DMS153 treated with DMSO at 0.1 percent for 48 hours (cell line): ENCODE measurements around the gene CLNK.
"Not testable (repeated sequence)": the region's sequence is repeated elsewhere in the genome, so short reads cannot be mapped to it uniquely, and the experiment has no call there.

Experiments used
- DNase-seq: peaks from one replicate; lab custom pipeline; 2025; ENCODE audit not compliant: unreplicated experiment; lab: John Stamatoyannopoulos, UW

CLNK gene

DNA sequence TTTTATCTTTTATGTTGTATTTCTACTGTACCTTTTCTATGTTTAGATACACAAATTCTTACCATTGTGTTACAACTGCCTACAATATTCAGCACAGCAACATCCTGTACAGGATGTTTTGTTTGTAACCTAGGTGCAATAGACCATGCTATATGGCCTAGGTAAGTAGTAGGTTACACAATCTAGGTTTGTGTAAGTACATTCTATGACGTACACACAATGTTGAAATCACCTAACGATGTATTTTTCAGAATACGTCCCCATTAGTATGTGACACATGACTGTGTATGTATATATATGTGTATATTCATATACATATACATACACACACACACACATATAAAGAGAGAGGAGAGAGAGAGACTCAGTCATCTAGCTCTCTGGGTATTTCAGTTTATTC, 103.5 kb downstream of the CLNK start:
- DNase-seq, result no peak

DNA sequence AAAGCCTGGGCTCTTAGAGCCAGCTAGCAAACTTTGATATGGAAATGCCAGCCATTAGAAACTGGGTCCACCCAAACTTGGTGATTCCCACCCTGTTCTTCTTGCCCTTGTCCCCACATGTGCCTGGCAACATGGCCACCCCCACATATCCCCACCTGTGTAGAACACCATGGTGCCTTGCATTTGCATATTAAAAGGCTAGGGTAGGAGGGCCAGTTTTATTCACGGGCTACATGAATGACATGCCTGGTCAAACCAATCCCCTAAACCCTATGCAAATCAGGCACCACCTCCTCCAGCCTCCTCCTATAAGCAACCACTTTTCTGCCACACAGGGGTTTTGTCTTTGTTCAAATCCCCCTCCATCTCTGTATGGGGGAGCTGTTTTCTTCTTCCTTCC, 104.9 kb downstream of the CLNK start:
- no peak for DNase-seq

DNA sequence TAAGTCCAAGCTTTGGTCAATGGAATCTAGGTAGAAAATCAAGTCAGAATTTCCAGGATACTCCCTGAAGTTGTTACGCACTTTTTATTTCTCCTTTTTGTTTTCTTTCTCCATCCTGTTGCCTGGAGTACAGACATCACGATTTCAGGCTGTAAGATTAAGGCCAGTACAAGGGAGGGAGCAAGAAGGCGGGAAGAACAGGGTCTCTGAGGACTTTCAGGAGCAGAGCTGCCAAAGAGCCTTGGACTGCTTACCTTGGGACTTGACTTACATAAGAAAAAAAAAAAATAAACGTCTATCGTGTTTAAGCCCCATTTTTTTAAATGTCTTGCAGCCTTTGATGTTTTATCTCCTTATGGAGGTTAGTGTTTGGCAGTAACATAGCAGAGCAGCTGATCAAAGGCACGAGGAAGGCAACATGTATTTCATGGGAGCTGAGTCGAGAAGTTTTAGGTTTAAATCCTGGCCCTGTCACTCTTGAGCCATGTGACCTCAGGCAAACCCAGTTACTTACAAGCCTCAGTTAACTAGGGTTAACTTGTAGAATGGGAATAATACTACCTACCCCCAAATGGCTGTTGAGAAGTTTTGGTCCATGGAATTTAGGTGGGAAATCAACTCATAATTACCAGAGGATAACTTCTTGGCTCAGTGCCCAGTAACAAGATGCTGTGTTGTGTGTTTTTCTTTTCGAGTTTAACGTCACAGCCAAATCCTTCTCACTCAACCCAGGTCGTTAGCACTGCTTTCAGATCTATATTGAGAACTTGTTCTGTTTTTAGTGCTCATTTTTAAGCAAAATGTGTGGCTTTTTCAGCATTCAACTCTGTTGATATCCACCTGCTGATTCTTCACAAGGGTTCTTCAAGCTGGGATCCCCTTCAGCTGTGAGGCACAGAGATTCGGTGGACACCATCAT, 106.8 kb downstream of the CLNK start:
- DNase-seq, result no peak

DNA sequence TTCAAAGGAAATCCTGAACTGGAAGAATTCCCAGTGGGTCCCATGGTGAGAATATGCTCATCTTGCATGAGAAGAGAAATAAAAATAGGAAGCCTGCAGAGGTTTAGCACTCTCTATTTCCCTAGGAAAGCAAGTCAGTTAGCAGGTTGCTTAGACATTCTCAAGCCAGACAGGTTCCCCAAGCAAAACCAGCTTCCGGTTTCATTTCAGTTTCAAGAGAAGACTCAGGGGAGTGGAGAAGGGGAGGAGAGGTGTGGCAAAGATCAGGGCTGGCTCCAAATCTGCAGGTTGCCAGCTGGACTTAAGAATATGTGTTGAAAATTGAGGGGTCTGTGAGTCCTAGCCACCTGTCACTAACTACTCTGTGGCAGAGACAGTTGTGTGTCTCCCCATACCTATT, 107.5 kb downstream of the CLNK start:
- DNase-seq, result no peak

DNA sequence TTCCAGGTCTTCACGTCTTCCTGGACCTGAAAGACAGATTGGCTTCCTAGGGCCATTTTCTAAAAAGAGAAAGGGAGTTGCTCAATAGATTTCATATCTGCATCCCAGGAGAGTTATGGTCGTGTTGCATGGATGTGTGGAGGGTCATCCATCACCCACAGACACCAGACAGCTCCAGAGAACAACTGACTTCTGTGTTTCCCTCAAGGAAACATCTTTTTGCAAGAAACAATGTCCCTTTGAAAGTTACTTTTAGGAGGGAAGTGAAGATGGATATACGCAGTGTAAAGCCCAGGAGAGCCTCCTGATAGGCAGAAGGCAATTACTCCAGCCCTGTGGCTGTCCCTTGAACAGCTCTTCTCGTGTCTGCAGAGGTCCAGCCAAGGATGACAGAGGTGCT, 108.3 kb downstream of the CLNK start:
- DNase-seq, result no peak

DNA sequence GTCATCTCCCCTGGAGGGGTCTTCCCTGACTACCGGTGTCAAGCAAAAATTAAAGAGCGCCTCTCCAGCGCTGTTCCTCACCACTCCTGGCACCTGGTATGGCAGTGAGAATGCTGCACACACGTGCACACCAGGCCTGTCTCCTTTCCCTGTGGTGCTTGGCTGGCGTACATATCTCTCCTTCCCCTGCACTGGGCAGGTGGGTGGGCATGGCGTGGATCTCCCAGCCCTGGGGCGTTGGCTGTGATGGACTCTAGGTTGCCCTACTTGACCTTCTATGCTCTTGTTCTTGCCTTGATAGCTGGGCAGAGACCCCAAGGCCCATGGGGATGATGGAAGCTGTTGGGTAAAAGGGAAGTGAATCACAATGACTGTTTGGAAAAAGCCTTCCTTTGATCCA, 109.2 kb downstream of the CLNK start:
- no peak for DNase-seq

DNA sequence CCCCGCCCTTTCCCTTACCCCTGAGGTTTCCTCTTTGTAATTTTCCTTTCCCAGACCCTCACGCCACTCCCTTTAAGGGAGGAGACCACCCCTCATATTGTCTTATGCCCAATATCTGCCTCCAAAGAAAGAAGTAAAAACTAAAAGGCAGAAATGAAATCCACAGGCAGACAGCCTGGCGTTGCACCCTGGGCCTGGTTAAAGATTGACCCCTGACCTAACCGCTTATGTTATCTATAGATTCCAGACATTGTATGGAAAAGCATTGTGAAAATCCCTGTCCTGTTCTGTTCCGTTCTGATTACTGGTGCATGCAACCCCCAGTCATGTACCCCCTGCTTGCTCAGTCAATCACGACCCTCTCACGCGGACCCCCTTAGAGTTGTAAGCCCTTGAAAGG, 110.0 kb downstream of the CLNK start:
- DNase-seq, result not testable (repeated sequence)

DNA sequence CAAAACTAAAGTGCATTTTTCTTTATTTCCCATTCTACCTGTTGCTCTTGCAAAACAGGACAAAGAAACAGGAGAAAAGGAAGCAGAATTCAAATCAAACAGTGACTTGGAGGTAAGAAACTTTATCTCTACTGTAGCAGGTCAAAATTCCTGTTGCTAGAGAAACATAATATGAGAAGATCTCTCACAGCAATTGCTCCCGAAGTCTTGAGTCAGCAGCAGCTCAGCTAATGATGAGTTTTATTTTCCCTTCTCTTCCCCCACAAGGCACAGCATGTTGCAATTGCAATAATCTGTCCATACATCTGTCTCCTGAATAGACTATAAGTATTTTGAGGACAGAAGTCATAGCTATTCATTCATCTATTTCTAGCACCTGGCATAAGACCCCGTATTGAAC, 112.7 kb downstream of the CLNK start:
- no peak for DNase-seq

DNA sequence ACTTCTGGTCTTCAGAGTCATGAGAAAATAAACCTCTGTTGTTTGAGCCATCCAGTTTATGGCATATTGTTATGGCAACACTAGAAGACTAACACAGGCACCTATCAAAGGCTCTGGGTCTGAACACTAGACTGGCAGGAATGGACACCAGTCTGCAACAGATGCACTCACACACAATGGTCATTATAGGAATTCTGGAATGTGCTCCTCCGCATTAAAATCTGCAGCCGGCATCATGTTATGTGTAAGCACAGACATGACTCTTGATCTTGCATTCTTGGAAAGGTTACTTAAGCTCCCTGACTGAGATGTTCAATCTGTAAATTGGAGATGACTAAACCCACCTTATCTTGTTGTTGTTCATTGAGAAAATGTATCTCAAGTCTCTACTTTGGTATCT, 115.1 kb downstream of the CLNK start:
- no peak for DNase-seq

DNA sequence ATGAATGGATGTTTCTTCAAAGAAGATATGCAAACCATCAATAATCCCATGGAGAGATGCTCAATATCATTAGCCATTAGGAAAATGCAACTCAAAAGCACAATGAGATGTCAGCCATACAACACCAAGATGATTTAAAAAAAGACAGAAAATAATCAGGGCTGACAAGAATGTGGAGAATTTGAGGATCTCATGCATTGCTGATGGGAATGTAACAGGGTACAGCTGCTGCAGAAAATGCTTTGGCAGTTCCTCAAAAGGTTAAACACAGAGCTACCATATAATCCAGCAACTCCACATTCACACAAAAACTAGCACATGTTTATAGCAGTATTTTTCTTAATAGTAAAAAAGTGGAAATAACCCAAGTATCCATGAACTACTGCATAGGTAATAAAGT, 116.8 kb downstream of the CLNK start:
- no peak for DNase-seq

DNA sequence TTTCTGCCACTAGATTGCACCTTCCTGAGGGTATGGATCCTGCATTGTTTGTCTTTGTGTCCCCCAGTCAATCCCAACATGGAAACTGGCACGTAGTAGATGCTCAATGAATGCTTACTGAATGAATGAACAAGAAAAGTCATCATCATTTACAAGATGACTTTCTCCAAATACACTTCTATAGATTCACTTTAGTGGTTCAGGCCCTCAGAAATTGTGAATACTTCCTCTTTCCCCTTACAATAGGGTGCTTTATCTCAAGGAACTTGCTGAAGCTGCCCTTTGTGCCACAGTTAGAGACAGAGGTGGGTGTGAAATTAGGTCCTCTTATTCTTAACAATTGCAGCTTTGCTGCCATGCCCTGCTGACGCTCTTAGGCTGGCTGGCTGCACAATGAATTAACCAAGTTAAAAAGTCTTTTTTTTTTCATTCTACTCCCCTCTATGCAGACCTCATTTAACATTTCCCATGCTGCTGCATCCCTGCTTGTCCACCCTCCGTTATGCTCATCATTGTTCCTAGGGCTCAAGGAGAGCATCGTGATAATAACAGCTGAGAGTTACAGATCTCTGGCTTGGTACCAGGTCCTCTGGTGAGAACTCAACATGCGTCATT, 119.3 kb downstream of the CLNK start:
- DNase-seq, result no peak

DNA sequence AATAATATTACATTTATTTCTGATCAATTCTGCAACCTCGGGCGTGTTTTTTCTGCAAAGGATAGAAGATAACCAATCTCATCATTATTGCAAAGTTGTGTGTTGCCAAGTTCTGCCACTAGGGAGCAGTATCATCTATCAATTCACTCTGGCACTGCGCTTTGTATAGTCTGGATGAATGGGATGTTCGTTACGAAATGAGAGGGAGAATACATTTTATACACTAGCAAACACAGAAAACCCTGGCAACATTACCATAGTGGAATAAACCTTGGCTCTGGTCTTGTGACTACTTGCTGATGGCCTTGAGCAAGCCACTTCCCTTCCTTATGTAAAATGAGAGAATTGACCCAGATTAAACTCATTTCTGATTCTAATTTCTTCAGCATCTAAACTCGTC, 129.9 kb downstream of the CLNK start:
- DNase-seq, result peak; percentile 27

DNA sequence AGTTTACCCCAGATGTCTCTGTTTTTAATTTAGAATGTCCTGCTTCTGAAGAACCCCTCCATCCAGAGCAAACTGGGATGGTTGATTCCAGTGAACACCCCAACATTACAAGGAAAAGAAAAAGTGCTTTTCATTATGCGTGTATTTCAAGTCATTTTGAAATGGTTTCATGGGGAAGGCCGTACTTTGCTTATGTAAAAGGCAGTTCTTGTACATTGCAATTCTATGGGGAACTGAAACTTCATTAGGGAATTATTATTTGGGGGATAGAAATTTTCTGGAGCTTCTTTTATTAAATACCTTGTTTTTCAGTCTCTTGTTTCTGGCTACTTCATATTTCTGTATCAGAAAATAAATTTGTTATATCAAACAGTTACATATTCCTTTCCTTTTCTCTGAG, 130.4 kb downstream of the CLNK start:
- no peak for DNase-seq

DNA sequence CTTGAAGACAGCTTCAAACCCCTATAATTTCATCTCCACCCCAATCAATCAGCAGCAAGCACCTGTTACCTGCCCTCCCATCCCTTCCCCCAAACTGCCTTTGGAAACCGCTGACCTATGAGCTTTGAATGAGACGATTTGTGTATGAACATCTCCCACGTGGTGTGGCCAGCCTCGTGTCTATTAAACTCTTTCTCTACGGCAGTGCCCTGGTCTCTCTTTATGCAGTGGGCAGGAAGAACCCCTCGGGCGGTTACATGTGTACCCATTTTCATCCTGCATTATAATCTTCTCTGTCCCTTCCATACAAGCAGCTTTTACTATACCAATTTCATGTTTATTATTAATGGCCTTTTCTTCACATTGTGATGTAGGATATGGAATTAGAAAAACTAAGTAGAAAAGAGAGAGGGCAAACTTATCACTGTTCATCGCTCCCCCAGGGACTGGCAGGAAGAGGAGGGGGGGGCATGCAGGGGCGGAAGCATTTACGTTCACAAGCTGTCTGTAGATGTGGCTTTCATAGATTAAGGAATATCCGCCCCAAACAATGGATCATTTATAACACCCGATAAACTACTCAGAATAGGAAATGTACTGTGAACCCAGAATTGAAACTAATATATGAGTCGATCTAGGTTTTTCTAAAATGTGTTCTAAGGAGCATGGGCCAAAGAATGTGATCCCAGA, 131.8 kb downstream of the CLNK start:
- no peak for DNase-seq

DNA sequence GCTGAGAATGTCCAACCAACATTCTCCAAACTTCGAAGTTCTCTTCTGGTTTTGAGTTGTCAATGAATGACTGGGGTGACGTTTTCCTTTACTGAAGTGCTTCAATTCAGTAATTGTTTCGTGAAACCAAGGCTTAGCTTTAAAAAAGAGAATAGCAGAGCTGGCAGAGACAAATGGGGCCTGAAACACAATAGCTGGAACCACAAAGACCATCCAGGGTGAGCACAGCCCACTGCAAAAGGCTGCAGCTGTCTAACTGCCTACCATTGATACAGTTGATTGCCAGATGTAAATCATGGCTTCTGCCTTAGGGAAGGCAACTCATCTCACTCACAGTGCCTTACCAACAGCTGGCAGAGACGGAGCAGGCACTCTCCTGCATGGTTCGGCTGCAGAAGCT, 148.7 kb downstream of the CLNK start:
- no peak for DNase-seq

DNA sequence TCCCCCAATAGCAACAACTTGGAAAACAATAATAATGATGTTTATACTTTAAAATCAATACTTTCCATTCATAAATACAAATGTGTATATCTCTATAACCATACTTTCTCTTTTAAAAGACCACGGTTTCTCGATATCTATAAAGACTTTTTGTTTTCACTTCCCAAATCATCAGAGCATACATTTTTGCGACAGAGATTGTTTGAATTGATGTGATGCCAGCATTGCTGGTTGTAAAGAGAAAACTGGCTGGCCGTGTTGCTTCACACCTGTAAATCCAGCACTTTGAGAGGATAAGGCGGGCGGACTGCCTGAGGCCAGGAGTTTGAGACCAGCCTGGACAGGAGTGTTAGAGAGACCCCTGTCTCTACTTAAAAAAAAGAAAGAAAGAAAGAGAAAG, 149.7 kb downstream of the CLNK start:
- no peak for DNase-seq

DNA sequence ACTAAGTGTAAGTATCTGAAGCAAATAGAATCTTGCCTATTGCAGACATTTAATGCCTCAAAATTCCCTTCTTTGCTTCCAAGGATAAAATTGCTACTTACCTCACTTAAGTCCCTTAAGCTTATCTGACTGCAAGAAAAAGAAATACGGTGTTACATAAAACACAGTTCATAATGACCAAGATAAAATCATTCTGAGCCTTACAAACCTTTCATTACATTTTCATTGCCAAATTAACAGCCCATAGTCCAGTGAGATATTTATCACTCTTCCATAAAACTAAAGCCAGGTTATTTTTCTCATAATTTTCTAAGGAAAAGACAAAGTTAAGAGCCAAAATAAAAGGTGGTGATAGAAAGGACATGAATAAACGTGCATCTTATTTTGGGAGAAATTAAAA, 152.4 kb downstream of the CLNK start:
- no peak for DNase-seq

DNA sequence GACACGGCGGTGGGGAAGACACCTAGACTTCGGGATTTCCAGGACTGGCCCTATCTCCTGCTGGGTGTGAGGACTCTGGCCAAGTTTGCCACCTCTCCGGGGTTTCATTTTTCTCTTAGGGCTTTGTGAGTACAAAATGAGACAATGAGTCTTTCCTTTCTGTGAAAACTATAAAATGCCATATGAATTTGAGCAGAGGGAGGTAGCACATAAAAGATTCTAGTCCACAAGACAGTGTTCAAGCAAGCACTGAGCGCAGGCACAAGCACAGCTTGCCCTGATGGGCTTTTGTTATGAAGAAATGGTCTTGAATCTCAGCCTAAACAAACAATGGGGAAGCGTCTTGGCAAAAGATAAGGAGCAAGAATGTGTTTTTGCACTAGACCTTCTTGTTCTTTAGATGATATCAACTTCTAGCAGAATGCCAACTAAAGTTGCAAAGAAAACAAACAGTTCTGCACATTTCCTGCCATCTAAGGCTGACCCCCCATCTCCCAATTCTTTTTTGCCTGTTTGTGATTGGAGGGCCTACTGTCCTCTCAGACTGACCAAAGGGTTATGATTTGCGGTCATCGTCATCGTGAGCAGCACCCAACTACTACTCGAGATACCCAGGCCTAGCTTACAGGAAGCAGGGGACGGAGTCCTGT, 154.3 kb downstream of the CLNK start:
- DNase-seq, result no peak

DNA sequence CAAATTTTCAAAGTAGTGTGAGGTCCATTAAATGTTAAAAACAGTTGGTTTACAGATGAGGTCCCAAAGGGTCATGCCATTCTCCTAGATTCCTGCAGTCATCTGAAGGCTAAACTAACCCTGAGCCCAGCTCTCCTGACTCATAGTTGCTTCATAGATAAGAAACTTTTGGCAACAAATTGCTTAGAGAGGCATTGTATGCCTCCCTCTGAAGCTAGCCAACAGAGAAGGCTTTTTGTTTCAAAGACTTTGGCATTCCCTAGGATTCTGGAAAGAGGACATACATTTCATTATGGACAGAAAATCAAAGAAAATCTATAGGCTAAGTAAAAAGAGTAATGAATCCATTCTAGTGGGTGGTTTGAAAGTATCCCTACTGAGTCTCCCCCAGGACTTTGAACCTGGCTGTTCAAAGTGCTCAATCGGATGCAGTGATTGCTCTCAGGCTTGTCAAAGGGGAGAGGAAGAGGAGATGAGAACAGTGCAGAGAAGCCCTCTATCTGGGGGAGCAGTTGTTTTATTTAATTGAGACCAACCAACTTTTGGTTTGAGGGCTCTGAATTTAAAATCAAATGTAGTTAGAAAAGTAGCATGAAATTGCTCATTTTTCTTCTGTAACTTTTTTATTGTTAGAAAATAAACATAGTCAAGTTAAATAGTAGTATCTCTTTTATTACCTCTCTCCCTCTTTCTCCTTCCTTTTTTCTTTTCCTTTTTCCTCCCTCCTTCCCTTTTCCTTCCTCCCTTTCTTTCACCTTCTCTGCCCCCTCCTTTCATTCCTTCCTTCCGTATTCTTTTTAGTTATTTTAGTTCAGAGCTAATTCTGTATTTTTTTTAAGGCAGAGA, 155.1 kb downstream of the CLNK start:
- no peak for DNase-seq

DNA sequence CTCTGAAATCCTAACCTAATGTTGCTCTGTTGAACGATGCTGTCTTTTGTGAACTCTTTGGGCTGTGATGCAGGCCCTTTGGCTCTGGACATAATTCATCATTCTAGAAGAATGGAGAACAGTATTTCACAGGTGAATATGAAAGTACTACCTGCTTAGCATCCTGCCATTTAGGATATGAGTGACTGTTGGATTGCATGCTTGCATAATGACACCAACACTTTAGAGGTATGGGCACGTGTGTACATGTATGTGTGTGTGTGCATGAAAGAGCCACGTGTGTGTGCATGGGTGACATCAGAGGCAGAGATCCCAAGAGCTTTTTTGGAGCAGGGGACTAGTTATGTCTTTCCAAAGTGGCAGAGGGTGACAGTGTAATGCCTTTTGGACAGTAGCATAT, 157.1 kb downstream of the CLNK start:
- DNase-seq, result no peak
